HK-2 (cell line): ENCODE results near the gene ESR1.
"Not testable (repeated sequence)": the region's sequence is repeated elsewhere in the genome, so short reads cannot be mapped to it uniquely, and the experiment has no call there.

Experiments
- DNase-seq: peaks from one replicate; pipeline ENCODE4 v3.0.0-alpha.2; 2018; ENCODE audit not compliant: unreplicated experiment

Gene ESR1

DNA sequence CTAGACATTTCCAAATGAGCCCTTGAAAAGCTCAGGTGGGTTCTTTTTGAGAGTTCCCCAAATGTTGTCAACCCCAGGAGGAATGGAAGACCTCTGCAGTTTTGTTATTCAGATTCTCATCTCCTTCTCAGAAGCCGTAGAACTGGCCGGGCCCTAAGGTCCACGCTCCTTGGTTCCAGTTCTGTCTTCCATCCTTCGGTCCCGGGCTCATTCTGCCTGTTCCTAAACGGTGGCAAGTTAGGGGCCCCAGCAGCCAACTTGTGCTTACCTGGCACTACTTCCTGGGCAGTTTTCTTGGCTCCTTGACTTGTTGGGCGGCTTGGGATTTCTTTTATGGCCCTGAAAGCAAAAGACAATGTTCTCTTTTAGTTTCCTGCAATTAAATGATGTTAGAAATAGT is 6.4 kb downstream of the ESR1 start:
- DNase-seq: no peak

- no peak for DNase-seq
Observed at GRCh38 chr6:151814614-151815013, 7.1 kb downstream of the ESR1 start.

- no peak for DNase-seq
Observed at GRCh38 chr6:151822252-151823111, 15.0 kb downstream of the ESR1 start.

- no peak for DNase-seq
Observed at GRCh38 chr6:151826517-151827142, 19.1 kb downstream of the ESR1 start.

DNA sequence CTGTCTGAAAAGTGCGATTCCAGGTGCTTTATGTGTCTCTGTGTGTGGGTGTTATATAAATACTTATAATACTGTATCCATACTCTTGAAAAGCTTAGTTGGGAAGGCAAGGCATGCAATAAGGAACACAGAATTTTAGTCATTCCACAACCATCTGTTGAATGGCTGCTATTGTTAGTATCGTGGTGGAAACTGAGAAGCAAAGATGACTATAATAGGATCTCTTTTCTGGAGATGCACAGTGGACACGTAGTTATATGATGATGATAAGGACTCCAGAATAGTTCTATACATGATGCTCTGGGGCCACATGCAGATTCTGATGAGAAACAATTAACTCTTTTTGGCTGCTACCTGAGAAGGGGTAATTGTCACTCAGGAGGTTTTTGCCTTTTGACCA is 25.2 kb downstream of the ESR1 start:
- DNase-seq: no peak

DNA sequence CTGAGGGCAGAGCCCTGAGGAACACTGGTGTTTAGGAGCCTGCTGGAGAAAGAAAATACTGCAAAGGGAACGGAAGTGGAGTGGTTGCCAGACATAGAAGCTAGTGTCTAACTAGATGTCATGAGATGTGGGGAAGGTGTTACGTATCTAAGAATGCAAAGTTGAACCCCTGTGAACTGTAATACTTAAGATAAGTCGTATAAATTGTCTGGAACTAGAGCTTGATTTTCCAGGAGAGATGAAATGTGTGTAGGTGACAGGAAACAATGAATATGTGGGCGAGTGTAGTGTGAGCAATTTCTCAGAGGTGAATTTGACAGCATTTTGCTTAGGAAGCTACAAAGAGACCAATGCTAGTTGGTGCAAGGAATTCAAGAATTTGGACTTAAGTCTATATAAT is 27.9 kb downstream of the ESR1 start:
- DNase-seq: no peak

- no peak for DNase-seq
Observed at GRCh38 chr6:151837223-151837622, 29.7 kb downstream of the ESR1 start.

- DNase-seq: no peak
Observed at GRCh38 chr6:151842816-151843215, 35.3 kb downstream of the ESR1 start.

GRCh38 chr6:151847064-151847463 is 39.6 kb downstream of the ESR1 start:
- DNase-seq: peak; percentile 14

GRCh38 chr6:151850479-151851003 is 43.1 kb downstream of the ESR1 start:
- no peak for DNase-seq

DNA sequence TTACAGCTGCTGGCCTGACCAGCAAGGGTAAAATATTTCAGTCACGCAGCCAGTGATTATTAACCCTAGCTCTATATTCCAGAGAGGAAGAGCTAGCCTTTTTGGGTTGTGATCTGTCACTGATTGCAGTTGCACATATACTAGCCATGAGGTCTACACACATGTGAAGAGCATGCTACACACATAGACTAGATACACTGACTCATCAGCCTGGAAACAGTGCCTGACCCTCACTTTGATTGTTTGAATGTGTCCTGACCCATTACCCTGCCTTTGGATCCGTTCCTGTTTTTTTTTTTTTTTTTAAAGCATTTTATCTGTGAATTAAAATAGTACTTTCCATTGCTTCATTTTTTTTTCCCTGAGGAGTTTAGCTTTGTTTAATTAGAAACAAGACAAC is 50.8 kb downstream of the ESR1 start:
- no peak for DNase-seq

GRCh38 chr6:151862461-151862860 is 55.0 kb downstream of the ESR1 start:
- no peak for DNase-seq

DNA sequence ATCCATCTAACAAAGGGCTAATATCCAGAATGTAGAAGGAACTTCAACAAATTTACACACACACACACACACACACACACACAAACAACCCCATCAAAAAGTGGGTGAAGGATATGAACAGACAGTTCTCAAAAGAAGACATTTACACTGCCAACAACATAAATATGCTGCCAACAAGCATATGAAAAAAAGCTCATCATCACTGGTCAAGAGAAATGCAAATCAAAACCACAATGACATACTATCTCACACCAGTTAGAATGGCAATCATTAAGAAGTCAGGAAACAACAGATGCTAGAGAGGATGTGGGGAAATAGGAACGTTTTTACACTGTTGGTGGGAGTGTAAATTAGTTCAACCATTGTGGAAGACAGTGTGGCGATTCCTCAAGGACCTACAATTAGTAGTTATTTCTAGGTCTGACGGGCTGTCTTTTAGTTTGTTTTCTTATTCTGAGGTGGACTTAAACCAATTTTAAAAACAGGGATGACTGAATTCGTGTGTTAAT is 59.9 kb downstream of the ESR1 start:
- not testable (repeated sequence) for DNase-seq

DNA sequence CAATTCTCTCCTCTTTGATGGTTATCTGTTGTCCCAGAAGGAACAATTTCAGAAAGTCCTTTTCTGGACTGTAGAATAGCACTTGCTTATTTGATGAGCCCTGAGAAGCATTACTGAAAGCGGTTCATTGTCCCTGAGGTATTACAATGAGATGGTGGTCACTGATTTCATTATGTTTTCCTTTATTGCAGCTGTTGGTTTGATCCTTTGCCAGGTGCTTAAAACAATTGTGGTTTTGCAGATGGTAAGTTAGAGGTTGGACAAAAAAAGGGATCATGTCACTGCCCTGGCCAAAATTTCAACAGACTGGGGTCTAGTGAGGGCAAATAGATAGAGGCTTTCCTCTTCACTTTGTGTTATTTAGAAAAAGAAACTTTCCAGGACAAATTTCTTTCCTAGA is 61.9 kb downstream of the ESR1 start:
- no peak for DNase-seq

- no peak for DNase-seq
Observed at GRCh38 chr6:151869787-151870186, 62.3 kb downstream of the ESR1 start.

GRCh38 chr6:151870375-151870774 is 62.9 kb downstream of the ESR1 start:
- no peak for DNase-seq

DNA sequence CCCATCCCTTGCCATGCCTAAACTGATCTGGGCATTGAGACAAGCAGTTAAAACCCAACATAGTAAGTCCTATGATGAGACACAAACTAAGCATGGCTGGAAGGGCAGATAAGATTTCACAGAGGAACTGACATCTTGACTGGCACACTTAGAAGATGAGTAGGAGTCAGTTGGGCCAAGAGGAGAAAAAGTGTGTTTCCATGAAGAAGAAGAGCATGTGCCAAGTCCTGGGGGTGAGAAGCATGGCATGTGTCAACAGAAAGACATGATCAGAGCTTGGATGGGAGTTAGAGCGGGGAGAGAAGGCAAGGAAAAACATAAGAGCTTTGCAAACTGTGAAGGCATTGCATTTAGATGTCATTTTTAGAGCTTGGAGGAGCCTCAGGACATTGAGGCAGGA is 68.0 kb downstream of the ESR1 start:
- DNase-seq: no peak

- DNase-seq: no peak
Observed at GRCh38 chr6:151876122-151876521, 68.6 kb downstream of the ESR1 start.

DNA sequence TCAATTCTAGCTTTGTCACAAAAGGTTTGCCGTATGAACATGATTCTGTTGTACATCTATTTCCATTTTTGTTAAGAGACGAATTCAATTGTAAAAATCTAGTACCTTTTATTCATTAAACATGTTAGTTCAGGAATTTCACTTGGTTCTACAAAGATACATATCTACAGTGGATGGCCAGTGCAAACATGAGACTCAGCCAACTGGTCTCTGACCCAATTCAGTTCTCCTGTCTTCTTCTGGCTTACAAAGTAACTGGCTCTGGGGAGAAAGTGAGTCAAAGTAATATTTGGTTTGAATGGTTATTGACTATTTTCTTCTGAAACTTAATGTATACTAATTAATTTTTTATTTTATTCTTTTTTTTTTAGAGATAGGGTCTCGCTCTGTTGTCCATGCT is 70.0 kb downstream of the ESR1 start:
- no peak for DNase-seq

- DNase-seq: no peak
Observed at GRCh38 chr6:151881231-151881630, 73.7 kb downstream of the ESR1 start.

DNA sequence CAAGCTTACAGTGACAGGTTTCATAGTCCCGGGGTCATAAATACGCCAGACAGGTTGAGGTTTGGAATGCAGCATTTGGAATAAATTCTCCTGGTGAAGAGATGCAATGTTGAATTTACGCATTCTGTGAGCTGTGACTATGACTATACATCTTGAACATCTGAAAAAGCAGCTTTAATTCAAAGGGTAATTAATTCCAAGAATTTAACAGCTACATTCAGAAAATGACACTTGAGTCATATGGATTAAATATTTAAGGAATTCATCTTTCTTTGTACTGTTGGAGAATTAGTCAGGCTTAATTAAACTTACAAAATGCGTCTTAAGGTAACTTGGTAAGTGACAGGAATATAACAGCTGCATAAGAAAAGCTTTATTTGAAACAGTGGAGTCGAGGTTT is 74.7 kb downstream of the ESR1 start:
- no peak for DNase-seq

DNA sequence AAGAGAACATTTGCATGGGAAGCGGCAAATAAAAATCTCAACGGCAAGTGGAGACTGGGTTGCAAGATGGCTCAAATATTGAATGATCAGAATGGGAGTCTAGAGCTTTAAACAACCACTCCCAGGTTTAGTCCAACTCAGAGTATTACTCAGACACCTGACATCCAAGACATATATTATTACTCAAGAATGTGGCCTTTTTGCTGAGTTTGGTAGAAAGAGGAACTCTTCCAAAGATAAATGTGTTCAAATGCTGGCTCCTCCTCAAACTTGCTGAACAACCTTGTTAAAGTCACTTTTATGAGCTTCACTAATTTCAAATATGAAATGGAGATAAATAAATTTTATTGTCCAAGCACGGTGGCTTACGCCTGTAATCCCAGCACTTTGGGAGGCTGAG is 77.8 kb downstream of the ESR1 start:
- no peak for DNase-seq

GRCh38 chr6:151891524-151891923 is 84.0 kb downstream of the ESR1 start:
- DNase-seq: no peak
